K562 (cell line): ENCODE measurements around the gene PSRC1. TPM values are rescaled to one million over a fixed set of nuclear protein-coding genes. Genes with fewer than 3 reads are reported as not detected.
A peak's percentile ranks its signal among the peaks of the same experiment; 100 is the strongest.

ENCODE experiments used
- ARID4B ChIP-seq: sonication (generic); formaldehyde crosslinking; IDR thresholded peaks from 2 replicates; pipeline ENCODE4 v1.8.0; 2022; ENCODE audit warnings: mild to moderate bottlenecking, missing genetic modification reagents
- BMI1 ChIP-seq: fragments of 150-350 bp; IDR thresholded peaks from 2 replicates; pipeline ENCODE4 v1.6.1; 2014; ENCODE audit warnings: low read length
- ELF2 ChIP-seq: fragments of 250-450 bp; sonication (Bioruptor Pico); IDR thresholded peaks from 2 replicates; pipeline ENCODE4 v1.5.0; 2021; ENCODE audit warnings: mild to moderate bottlenecking
- EZH2 ChIP-seq: IDR thresholded peaks from 2 replicates; pipeline ENCODE4 v1.6.1; 2012; ENCODE audit warnings: low read depth, mild to moderate bottlenecking, inconsistent platforms, low read length, borderline replicate concordance
- KDM1A ChIP-seq, 2 experiments: fragments of 450-650 bp; IDR thresholded peaks; 2 replicates each; pipeline ENCODE4 v1.6.1; 2016; ENCODE audit warnings: mild to moderate bottlenecking in 2 of 2
- L3MBTL2 ChIP-seq: fragments of 450-650 bp; IDR thresholded peaks from 2 replicates; pipeline ENCODE4 v1.6.1; 2016; ENCODE audit warnings: mild to moderate bottlenecking, moderate library complexity
- NFYB ChIP-seq: IDR thresholded peaks from 2 replicates; pipeline ENCODE4 v1.6.1; 2011; ENCODE audit warnings: mild to moderate bottlenecking, moderate library complexity; ENCODE audit not compliant: insufficient read length; ENCODE audit errors: extremely low read depth
- PCBP1 ChIP-seq: fragments of 200-400 bp; formaldehyde crosslinking; IDR thresholded peaks from 2 replicates; pipeline ENCODE4 v1.6.1; 2018; ENCODE audit warnings: mild to moderate bottlenecking, low read depth, low read length; ENCODE audit not compliant: poor library complexity, severe bottlenecking
- POLR2G ChIP-seq: fragments of 200-400 bp; formaldehyde crosslinking; IDR thresholded peaks from 2 replicates; pipeline ENCODE4 v1.6.1; 2017; ENCODE audit warnings: low read depth, mild to moderate bottlenecking, antibody characterized with exemption, low read length, moderate library complexity
- YBX1 ChIP-seq: fragments of 450-650 bp; IDR thresholded peaks from 2 replicates; pipeline ENCODE4 v1.7.1; 2016; ENCODE audit warnings: mild to moderate bottlenecking
- ZBTB17 ChIP-seq: fragments of 450-650 bp; formaldehyde crosslinking; IDR thresholded peaks from 2 replicates; pipeline ENCODE4 v1.4.0; 2020; ENCODE audit warnings: mild to moderate bottlenecking
- ZBTB49 ChIP-seq: sonication (generic); formaldehyde crosslinking; IDR thresholded peaks from 2 replicates; pipeline ENCODE4 v1.8.0; 2022; ENCODE audit warnings: missing genetic modification reagents, mild to moderate bottlenecking, borderline replicate concordance
- ZMIZ1 ChIP-seq, 2 experiments: fragments of 150-350 bp in 1 of 2; IDR thresholded peaks; 2 replicates each; pipeline ENCODE4 v1.6.1; 2012 to 2016; ENCODE audit warnings: low read depth in 2 of 2, low read length in 2 of 2, mild to moderate bottlenecking in 1 of 2, moderate library complexity in 1 of 2
- ZNF274 ChIP-seq: IDR thresholded peaks from 2 replicates; pipeline ENCODE4 v1.6.1; 2011; ENCODE audit warnings: low read depth, mild to moderate bottlenecking, low read length, moderate library complexity, borderline replicate concordance
- polyA plus RNA-seq, 8 experiments: library from polyadenylated mRNA; depleted of rRNA in 4 of 8; stranded (reverse) in 5 of 8; unstranded in 3 of 8; fragments of >200 nt; fragmentation: Nextera tagmentation in 2 of 8; fragmentation: Illumina TruSeq in 1 of 8; extraction: Ambion mirVana in 2 of 8; extraction: Trizol in 1 of 8; gene quantifications; 2 replicates each; pipeline versions ENCODE4 v1.2.1 to v1.2.3, GENCODE V29; 2011 to 2014; ENCODE audit warnings: inconsistent platforms in 1 of 8, missing spikeins in 1 of 8
- total RNA-seq, 7 experiments: library from RNA; depleted of rRNA in 6 of 7; stranded (reverse); fragments of >200 nt in 6 of 7; fragmentation: Illumina TruSeq in 2 of 7; extraction: Trizol in 2 of 7; gene quantifications; 2 replicates each; pipeline versions ENCODE4 v1.2.1 to v1.2.3, GENCODE V29; 2011 to 2021; ENCODE audit warnings: low replicate concordance in 1 of 7
- TF ChIP-seq, protein P1 (sequence below): fragments of 450-650 bp; formaldehyde crosslinking; IDR thresholded peaks from 2 replicates; pipeline ENCODE4 v1.4.0; 2020; ENCODE audit warnings: mild to moderate bottlenecking, mixed read lengths
- TF ChIP-seq, protein P2 (sequence below): sonication (generic); formaldehyde crosslinking; IDR thresholded peaks from 2 replicates; pipeline ENCODE4 v1.8.0; 2022; ENCODE audit warnings: missing genetic modification reagents, mild to moderate bottlenecking, borderline replicate concordance

Gene PSRC1
- total and polyA plus RNA-seq, 9 of the 15 experiments (the other 6 are each of a cell fraction or from before 2014, with no cell fraction given) = 6.5 to 65.2 (median 39.3) TPM

GRCh38 chr1:109290998-109291397, 8.1 kb upstream of the PSRC1 start (continued):
- TF ChIP-seq NFYB (no peak), PCBP1 (no peak), POLR2G (no peak), ZBTB17 (CRISPR knock-in tag) (no peak), ZMIZ1 (IDR thresholded peaks at IDR 0.05; ENCODE audit: low read depth in 2 of 2, low read length in 2 of 2) (no peak), YBX1 (no peak), KDM1A (IDR thresholded peaks at IDR 0.05) (no peak), BMI1 (no peak), ZBTB49 (CRISPR knock-in tag) (no peak), ELF2 (CRISPR knock-in tag) (0 out of 2 replicates have a peak, but pooled peaks have one; percentile 52), EZH2 (no peak), ZNF274 (no peak), L3MBTL2 (peak; percentile 76), ARID4B (CRISPR knock-in tag) (no peak)
- TF ChIP-seq, protein P1, sequence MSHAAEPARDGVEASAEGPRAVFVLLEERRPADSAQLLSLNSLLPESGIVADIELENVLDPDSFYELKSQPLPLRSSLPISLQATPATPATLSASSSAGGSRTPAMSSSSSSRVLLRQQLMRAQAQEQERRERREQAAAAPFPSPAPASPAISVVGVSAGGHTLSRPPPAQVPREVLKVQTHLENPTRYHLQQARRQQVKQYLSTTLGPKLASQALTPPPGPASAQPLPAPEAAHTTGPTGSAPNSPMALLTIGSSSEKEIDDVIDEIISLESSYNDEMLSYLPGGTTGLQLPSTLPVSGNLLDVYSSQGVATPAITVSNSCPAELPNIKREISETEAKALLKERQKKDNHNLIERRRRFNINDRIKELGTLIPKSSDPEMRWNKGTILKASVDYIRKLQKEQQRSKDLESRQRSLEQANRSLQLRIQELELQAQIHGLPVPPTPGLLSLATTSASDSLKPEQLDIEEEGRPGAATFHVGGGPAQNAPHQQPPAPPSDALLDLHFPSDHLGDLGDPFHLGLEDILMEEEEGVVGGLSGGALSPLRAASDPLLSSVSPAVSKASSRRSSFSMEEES (CRISPR knock-in tag) = peak; percentile 97
- TF ChIP-seq, protein P2, sequence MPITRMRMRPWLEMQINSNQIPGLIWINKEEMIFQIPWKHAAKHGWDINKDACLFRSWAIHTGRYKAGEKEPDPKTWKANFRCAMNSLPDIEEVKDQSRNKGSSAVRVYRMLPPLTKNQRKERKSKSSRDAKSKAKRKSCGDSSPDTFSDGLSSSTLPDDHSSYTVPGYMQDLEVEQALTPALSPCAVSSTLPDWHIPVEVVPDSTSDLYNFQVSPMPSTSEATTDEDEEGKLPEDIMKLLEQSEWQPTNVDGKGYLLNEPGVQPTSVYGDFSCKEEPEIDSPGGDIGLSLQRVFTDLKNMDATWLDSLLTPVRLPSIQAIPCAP (CRISPR knock-in tag) = no peak
